GM04504 (cell line): ENCODE measurements around the gene SH3D19.

Experiments
- DNase-seq: peaks from one replicate; pipeline ENCODE4 v3.0.0-alpha.2; 2012; ENCODE audit warnings: low read depth

The SH3D19 gene, protein sequence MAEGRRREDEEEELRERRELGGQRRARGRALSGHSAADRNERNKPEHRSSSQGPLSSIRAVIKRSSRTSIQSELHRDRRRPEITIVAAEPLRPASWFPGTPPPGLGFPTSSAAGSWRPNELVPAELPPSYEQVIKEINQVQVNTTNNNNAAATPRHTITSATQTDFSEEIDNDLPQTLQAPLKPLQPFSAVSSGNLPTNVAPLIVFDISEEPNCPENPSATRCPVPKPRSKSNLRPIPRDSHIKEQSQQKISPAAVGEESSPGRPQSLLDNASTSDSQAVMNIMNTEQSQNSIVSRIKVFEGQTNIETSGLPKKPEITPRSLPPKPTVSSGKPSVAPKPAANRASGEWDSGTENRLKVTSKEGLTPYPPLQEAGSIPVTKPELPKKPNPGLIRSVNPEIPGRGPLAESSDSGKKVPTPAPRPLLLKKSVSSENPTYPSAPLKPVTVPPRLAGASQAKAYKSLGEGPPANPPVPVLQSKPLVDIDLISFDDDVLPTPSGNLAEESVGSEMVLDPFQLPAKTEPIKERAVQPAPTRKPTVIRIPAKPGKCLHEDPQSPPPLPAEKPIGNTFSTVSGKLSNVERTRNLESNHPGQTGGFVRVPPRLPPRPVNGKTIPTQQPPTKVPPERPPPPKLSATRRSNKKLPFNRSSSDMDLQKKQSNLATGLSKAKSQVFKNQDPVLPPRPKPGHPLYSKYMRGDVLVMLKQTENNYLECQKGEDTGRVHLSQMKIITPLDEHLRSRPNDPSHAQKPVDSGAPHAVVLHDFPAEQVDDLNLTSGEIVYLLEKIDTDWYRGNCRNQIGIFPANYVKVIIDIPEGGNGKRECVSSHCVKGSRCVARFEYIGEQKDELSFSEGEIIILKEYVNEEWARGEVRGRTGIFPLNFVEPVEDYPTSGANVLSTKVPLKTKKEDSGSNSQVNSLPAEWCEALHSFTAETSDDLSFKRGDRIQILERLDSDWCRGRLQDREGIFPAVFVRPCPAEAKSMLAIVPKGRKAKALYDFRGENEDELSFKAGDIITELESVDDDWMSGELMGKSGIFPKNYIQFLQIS

GRCh38 chr4:151325111-151325948, at the start of gene SH3D19:
Gene SH3D19, minus strand, starts transcription at chr4:151325605. Its CDS starts 253 bp downstream, at chr4:151325352.
- peak; percentile 33 for DNase-seq

DNA sequence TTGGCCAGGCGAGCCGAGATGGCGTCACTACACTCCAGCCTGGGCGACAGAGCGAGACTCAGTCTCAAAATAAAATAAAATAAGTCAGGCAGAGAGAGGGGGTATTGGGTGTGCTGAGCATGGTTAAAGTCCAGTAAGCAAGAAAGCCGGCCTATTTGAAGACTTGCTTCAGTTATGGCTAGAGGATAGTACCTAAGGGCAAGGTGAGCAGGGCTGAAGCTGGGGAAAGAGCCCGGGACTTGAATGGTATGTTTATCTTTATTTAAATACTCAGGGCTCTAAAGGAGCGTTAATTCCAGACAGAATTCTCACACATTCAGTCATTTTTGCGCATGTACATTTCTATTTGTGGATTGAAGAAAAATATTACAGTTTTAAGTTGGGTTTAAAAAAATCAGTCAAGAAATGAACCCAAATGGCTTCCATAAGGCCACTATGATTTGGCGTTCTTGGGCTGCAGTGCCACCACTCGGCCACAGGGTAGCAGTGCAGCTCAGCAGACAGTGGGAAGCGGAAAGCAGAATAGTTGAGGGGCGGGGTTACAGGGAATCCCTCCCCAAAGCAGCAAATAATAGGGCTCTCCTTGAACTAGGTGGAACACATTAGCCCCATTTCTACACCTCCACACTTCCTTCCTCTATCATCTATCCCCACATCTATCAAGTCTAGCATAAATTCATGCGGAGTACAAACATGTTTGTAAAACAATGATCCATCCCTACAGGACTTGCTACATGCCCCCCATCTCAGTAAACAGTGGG, 37.2 kb upstream of the SH3D19 start:
- peak; percentile 59 for DNase-seq

GRCh38 chr4:151361966-151362365, 36.6 kb upstream of the SH3D19 start:
- no peak for DNase-seq

- no peak for DNase-seq
These were observed 35.7 kb upstream of the SH3D19 start for GRCh38 chr4:151361126-151361525.

DNA sequence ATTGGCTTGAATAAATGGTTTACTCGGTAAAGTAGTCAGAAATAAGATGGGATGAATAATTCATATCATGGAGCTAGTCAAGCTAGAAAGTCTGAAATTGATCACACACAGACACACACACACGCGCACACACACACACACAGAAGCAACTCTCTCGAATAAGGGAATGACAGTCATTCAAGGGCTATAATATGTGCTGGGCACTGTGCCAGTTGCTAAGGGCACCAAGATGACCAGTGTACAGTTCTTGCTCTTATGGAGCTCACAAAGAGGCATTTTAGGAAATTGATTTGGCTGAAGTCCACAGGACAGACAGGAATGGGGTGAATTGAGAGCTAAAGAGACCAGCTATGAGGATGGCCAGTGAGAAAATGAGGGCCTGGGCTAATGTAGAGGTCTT, 34.2 kb upstream of the SH3D19 start:
- no peak for DNase-seq

DNA sequence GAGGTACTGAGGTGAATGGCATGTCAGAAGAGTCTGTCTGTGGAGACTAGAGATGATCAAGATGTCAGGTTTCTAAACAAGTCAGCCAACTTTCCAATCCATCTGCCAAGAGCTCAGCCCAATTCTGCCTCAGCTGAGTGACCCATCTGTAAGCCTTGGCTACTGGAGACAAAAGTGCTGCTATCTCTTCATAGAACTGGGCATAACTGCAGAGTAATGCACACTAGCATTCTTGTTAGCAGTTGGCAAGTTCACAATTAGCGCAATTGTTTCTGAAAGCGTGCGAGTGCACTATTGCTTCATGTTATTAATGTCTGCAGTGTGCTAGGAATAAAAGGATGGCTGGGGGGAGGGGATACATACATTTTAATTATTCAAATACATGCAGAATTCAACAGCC, 32.9 kb upstream of the SH3D19 start:
- DNase-seq = no peak

GRCh38 chr4:151356510-151356909, 31.1 kb upstream of the SH3D19 start:
- DNase-seq = no peak

DNA sequence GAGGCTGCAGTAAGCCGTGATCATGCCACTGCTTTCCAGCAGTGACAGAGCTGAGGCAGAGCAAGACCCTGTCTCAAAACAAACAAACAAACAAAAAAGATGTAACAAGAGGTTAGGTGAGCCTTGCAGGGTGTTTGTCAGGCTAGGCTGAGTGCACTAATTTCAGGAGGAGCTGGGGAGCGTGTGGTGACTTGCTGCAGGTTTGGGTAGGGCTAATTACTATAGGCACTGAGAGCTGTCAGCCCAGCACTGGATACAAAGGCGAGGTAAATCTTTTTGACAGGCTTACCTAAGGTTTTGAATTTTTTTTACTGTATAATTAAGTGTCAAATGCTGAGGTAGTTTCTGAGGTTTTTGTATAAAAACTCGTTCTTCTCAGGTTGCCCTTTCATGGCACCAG, 29.8 kb upstream of the SH3D19 start:
- DNase-seq = no peak

DNA sequence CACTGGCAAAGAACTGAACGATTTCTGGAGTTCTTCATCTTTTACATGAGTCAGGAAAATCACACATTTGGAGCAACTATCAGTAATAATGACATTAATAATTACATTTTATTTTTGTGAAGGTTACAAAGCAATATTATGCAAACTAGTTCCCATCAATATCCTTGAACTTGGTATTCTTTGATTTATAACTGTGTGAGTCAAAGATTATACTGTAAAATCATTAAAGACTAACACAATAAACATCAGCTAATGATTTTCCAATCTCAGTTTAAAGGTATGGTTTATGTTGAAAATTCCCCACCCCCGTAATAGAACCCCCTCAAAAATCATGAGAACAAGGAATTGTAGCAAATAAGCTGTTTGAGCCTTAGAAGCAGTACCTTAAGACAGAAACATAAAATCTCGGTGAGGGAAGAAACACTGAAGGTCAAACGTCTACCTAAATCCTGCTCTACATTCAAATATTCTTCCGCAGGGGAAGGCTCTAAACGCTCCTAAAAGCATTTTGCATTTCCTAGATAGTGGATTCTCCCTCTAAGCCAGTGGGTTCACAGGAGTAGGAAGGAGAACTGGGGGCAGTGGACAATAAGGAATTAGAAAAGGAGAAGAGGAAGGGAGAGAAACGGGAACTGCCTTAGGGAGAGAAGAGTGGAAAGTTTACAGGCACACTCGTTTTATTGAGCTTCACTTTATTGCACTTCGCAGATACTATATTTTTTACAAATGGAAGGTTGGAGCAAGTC, 22.3 kb upstream of the SH3D19 start:
- DNase-seq = no peak

DNA sequence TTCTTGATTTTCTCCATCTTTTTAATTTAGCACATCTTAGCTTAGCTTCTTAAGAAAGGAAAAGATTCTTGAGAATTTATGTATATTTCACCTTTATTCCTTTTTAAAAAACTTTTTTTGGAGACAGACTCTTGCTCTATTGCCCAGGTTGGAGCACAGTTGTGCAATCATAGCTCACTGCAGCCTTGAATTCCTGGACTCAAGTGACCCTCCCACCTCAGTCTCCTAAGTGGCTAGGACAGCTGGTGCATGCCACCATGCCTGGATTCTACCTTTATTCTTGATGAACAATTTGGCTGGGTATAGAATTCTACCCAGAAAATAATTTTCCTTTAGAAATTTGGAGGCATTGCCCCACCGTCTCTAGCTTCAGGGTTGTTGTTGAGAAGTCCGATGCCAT, 19.5 kb upstream of the SH3D19 start:
- no peak for DNase-seq

GRCh38 chr4:151340751-151341385, 15.5 kb upstream of the SH3D19 start:
- no peak for DNase-seq

DNA sequence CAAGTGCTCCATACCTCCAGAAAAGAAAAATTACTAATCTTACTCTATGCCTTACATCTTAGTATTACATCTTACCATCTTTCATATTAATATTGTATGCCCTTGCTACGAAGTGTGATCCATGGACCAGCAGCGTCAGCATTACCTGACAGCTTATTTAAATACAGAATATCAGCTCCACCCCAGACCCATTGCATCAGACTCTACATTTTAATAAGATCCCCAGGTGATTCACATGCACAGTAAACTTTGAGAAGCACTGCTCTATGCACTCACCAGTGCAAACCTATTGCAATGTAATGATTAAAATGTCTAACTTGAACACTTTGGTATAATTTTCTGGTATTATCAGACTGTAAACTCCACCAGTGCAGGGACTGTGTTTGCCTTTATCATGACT, 14.1 kb upstream of the SH3D19 start:
- no peak for DNase-seq

DNA sequence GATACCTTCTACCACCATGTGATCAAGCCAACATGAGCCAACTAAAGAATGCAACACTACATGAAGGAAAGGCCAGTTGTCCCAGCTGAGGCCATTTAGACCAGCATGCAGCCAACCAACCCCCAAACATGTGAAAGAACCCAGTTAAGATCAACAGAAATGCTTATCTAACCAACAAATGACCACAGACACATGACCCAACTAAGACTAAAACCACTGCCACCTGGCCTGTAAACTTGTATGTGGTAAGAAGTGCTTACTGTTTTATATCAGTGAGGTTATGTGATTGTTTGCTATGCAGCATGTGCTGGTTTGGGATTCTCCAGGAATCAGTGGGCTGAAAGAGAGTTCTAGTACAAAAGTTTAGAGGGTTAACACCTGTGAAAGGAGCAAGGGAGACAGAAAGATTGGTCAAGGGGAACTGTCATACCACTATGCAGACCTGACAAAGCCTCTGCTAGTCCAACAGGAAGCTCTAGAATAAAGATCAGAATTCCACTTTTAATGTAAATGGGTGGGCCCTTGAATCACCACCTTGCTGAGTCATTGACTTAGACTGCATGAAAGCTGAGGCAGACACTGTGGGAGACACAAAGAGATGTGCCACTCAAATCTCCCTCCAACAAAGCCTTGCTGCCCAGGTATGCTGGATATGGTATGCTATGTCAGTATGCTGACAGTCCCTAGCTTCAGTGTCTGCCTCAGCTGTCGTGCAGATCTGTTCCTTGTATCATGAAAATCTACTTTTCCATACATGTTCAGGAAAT, 6.1 kb upstream of the SH3D19 start:
- DNase-seq = no peak

DNA sequence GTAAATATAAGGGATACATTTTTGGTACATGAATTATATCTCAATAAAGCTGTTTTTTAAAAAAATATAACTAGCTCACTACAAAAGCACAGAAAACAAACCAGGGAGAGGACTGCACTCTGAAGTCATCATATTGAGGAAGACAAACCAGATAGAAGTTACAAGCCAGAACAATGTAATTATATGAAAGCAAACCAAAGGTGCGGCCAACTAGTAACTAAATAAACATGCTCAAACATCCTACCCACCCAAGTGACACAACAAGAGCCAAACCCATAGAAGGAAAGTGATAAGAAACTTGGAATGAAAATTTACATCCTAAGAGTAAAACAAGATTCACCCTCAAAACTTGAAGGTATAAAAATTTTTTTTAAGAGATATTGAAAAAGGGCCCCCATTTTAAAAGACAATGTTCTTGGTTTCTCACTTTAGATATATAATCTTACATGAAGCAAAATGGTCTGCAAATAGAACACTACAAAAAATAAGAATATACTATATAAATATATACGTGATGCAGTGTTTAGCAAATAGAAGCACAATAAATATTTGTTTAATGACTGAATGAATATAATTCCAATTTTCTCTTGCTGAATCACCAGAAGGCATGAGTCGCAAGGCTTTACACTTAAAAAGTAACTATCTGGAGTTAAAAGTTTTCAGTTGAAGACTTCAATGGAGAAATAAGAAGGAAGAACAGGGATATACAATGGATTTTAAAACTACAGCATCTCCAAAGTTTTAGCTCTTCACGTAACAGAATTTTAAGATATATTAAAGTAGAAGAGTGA, 4.0 kb upstream of the SH3D19 start:
- no peak for DNase-seq

GRCh38 chr4:151325949-151326246, 493 bp upstream of the SH3D19 start:
- DNase-seq = no peak

GRCh38 chr4:151324752-151325110, 674 bp downstream of the SH3D19 start:
- DNase-seq = no peak

GRCh38 chr4:151324124-151324751, 1.2 kb downstream of the SH3D19 start:
- no peak for DNase-seq

GRCh38 chr4:151323667-151324066, 1.7 kb downstream of the SH3D19 start:
- DNase-seq = no peak
